ENCODE data around the gene TANK. TPM values are rescaled to one million over a fixed set of nuclear protein-coding genes. Genes with fewer than 3 reads are reported as not detected.

Gene TANK
- total RNA-seq, 1 donor from 2014 or later, result 30.9 TPM

Other genes starting within 250 kb of the TANK start
- 44.0 TPM for gene PSMD14, start 148.0 kb downstream of the TANK start, total RNA-seq

Measured in Right ventricle myocardium inferior (tissue), 1 donor.